MCF 10A (cell line): Measurements from ENCODE around the gene CBX6. TPM values are rescaled to one million over a fixed set of nuclear protein-coding genes. Genes with fewer than 3 reads are reported as not detected.

Experiments
- BruUV-seq: library from RNA; stranded (reverse); fragments of 400-500 nt; replicated peaks from 2 replicates; lab custom pipeline; 2021; lab: Mats Ljungman, UMichigan
- CTCF ChIA-PET: fragments of 300-600 bp; sonication (Branson Sonifier 250); formaldehyde crosslinking; extraction: SDS; loops from one replicate; lab custom pipeline; 2021; ENCODE audit warnings: antibody characterized with exemption, inconsistent platforms; lab: Yijun Ruan, JAX
- POLR2A ChIA-PET: fragments of 300-600, 350-650 bp; sonication (Branson Sonifier 250); formaldehyde crosslinking; extraction: SDS; loops from one replicate; lab custom pipeline; 2020; ENCODE audit warnings: antibody characterized with exemption, inconsistent platforms; lab: Yijun Ruan, JAX
- DNase-seq: peaks from one replicate; pipeline ENCODE4 v3.0.0-alpha.2; 2018; ENCODE audit not compliant: unreplicated experiment
- H3K27ac Mint-ChIP-seq: one replicate; pipeline ENCODE4 v1.8.0; 2022; ENCODE audit warnings: mild to moderate bottlenecking, low read depth, mixed read lengths; ENCODE audit not compliant: unreplicated experiment
- H3K27me3 Mint-ChIP-seq: one replicate; pipeline ENCODE4 v1.8.0; 2022; ENCODE audit warnings: mixed read lengths; ENCODE audit not compliant: insufficient read depth, unreplicated experiment
- H3K36me3 Mint-ChIP-seq: one replicate; pipeline ENCODE4 v1.8.0; 2022; ENCODE audit warnings: mild to moderate bottlenecking, moderate library complexity, mixed read lengths; ENCODE audit not compliant: insufficient read depth, unreplicated experiment
- H3K4me1 Mint-ChIP-seq: one replicate; pipeline ENCODE4 v1.8.0; 2022; ENCODE audit warnings: mixed read lengths; ENCODE audit not compliant: insufficient read depth, unreplicated experiment
- H3K4me3 Mint-ChIP-seq: one replicate; pipeline ENCODE4 v1.8.0; 2022; ENCODE audit warnings: mild to moderate bottlenecking, moderate library complexity, mixed read lengths; ENCODE audit not compliant: unreplicated experiment
- H3K9me3 Mint-ChIP-seq: one replicate; pipeline ENCODE4 v1.8.0; 2022; ENCODE audit warnings: mixed read lengths; ENCODE audit not compliant: unreplicated experiment
- intact Hi-C: fragments of 100-400 bp; cut with micrococcal nuclease; formaldehyde crosslinking; loops from 2 replicates; pipeline ENCODE4 v1.14.1; 2022
- total RNA-seq: library from RNA; stranded (reverse); gene quantifications from 2 replicates; pipeline ENCODE4 v1.2.3, GENCODE V29; 2022
- TF ChIP-seq, protein P1 (sequence below): fragments of 200-600 bp; IDR thresholded peaks from one replicate; pipeline ENCODE4 v1.8.0; 2022; ENCODE audit warnings: antibody characterized with exemption, mild to moderate bottlenecking; ENCODE audit not compliant: unreplicated experiment

Gene CBX6
- total RNA-seq, 1 experiment from 2014 or later, result 22.9 TPM

GRCh38 chr22:38853196-38853651 lies 18.8 kb downstream of the CBX6 start:
- Mint-ChIP-seq H3K36me3 (no peaks in the 10 kb centered on the region), H3K27ac (no peak overlapping the region), H3K9me3 (no peaks in the 10 kb centered on the region), H3K4me3 (no peak overlapping the region), H3K27me3 (peaks cover 14% of the 10 kb centered on the region), H3K4me1 (peaks cover 7% of the 10 kb centered on the region)
- BruUV-seq, result no TSS peak
- DNase-seq, result no peak
- ChIA-PET CTCF (interaction anchor here (1.1 to 2.6 kb wide), 3 partner anchors 10 to 84 kb away, joined by 3 to 13 read pairs (median 3); no protein-coding TSS in a partner anchor), POLR2A (interaction anchor here (0.7 kb wide), 1 partner anchor 17 kb away, joined by 3 read pairs; no protein-coding TSS in a partner anchor)
- intact Hi-C loops, result no loop called here
- TF ChIP-seq, protein P1, sequence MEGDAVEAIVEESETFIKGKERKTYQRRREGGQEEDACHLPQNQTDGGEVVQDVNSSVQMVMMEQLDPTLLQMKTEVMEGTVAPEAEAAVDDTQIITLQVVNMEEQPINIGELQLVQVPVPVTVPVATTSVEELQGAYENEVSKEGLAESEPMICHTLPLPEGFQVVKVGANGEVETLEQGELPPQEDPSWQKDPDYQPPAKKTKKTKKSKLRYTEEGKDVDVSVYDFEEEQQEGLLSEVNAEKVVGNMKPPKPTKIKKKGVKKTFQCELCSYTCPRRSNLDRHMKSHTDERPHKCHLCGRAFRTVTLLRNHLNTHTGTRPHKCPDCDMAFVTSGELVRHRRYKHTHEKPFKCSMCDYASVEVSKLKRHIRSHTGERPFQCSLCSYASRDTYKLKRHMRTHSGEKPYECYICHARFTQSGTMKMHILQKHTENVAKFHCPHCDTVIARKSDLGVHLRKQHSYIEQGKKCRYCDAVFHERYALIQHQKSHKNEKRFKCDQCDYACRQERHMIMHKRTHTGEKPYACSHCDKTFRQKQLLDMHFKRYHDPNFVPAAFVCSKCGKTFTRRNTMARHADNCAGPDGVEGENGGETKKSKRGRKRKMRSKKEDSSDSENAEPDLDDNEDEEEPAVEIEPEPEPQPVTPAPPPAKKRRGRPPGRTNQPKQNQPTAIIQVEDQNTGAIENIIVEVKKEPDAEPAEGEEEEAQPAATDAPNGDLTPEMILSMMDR, result no peak

GRCh38 chr22:38852522-38852921 lies 19.5 kb downstream of the CBX6 start:
- intact Hi-C loops, result no loop called here
- CTCF ChIA-PET, result interaction anchor here (2.6 kb wide), 1 partner anchor 17 kb away, joined by 13 read pairs; no protein-coding TSS in a partner anchor
- no peak for DNase-seq
- Mint-ChIP-seq H3K4me1 (peaks cover 7% of the 10 kb centered on the region), H3K9me3 (no peaks in the 10 kb centered on the region), H3K36me3 (no peaks in the 10 kb centered on the region), H3K4me3 (no peak overlapping the region), H3K27me3 (peaks cover 21% of the 10 kb centered on the region), H3K27ac (no peak overlapping the region)
- POLR2A ChIA-PET, result interaction anchor here (0.7 to 1.3 kb wide), 3 partner anchors 9 to 84 kb away, joined by 3 to 4 read pairs (median 3); no protein-coding TSS in a partner anchor
- no TSS peak for BruUV-seq
- TF ChIP-seq, protein P1, result no peak

- no TSS peak for BruUV-seq
These were observed 20.8 kb downstream of the CBX6 start for GRCh38 chr22:38850941-38851849.

More at GRCh38 chr22:38850941-38851849, 20.8 kb downstream of the CBX6 start:
- TF ChIP-seq, protein P1, result no peak
- H3K27ac Mint-ChIP-seq, result no peak overlapping the region
- DNase-seq, result peak; percentile 70
- H3K4me1 Mint-ChIP-seq, result peaks cover 7% of the 10 kb centered on the region
- H3K4me3 Mint-ChIP-seq, result no peak overlapping the region
- peaks cover 4% of the 10 kb centered on the region for H3K36me3 Mint-ChIP-seq
- no peaks in the 10 kb centered on the region for H3K9me3 Mint-ChIP-seq
- H3K27me3 Mint-ChIP-seq, result peaks cover 34% of the 10 kb centered on the region
- intact Hi-C loops, result no loop called here
- POLR2A ChIA-PET, result interaction anchor here (0.9 to 1.3 kb wide), 2 partner anchors 8 to 82 kb away, joined by 3 to 4 read pairs; no protein-coding TSS in a partner anchor
- CTCF ChIA-PET, result interaction anchor here (0.7 to 2.6 kb wide), 6 partner anchors 18 to 124 kb away, joined by 3 to 15 read pairs (median 4); partner anchors contain the start of gene CBX6
